Transverse colon (tissue), 3 donors: ENCODE data around the gene MB.

Source experiments
- POLR2A ChIP-seq: fragments of 450-650 bp; IDR thresholded peaks from one replicate; pipeline ENCODE4 v1.6.1; 2016; ENCODE audit warnings: antibody characterized with exemption, mild to moderate bottlenecking, moderate library complexity
- TF ChIP-seq, protein P1 (sequence below), 5 experiments: fragments of 200-600 bp in 3 of 5; fragments of 450-650 bp in 2 of 5; sonication (generic) in 3 of 5; IDR thresholded peaks; 1 replicate in 2 of 5; 2 replicates in 3 of 5; pipeline ENCODE4 v1.5.1; 2016 to 2017; ENCODE audit warnings: antibody characterized with exemption in 5 of 5, inconsistent platforms in 3 of 5, mild to moderate bottlenecking in 2 of 5, moderate library complexity in 1 of 5

DNA sequence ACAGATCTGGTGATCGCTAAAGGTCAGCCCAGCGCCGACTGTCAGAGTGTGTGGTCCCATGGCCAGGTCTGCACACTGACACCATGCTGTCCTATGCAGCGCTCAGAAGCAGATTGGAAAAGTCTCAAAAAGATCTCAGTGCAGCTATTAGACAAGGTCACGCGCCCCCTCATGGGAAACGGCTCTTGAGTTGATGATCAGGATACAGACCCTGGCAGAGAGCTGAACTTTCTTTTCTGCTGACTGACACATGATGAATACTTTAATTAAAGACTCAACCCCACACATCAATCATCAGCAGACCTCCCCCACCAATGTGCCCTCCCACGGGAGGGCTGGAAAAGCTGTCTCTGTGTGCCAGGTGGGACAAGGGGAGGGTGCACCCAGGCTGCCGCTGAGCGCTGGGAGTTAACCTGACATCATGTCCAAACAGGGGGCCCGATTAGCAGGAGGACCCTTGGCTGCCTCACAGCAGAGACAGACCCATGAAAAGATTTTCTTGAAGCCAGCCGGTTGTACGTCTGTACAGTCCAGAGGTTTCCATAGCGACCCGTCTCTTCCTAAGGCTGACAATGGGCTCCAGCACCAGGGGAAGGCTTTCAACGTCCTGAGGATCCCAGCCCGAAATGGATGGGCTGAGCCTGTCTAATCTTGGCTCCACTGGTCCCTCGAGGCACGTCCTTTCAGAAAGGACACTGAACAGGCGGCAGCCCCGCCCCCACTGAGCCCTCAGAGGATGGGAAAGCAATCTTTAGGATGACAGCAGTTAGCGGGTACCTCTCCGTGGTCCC is 49.6 kb downstream of the MB start:
- TF ChIP-seq, protein P1, sequence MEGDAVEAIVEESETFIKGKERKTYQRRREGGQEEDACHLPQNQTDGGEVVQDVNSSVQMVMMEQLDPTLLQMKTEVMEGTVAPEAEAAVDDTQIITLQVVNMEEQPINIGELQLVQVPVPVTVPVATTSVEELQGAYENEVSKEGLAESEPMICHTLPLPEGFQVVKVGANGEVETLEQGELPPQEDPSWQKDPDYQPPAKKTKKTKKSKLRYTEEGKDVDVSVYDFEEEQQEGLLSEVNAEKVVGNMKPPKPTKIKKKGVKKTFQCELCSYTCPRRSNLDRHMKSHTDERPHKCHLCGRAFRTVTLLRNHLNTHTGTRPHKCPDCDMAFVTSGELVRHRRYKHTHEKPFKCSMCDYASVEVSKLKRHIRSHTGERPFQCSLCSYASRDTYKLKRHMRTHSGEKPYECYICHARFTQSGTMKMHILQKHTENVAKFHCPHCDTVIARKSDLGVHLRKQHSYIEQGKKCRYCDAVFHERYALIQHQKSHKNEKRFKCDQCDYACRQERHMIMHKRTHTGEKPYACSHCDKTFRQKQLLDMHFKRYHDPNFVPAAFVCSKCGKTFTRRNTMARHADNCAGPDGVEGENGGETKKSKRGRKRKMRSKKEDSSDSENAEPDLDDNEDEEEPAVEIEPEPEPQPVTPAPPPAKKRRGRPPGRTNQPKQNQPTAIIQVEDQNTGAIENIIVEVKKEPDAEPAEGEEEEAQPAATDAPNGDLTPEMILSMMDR (IDR thresholded peaks at IDR 0.05), result no peak
- TF ChIP-seq POLR2A, result no peak
